ENCODE results near the gene ASB3. TPM values are rescaled to one million over a fixed set of nuclear protein-coding genes. Genes with fewer than 3 reads are reported as not detected.
"Not testable (repeated sequence)": the region's sequence is repeated elsewhere in the genome, so short reads cannot be mapped to it uniquely, and the experiment has no call there.

ASB3 gene
- total RNA-seq, 4 donors from 2014 or later, result 7.0 to 14.7 (median 8.6) TPM

DNA sequence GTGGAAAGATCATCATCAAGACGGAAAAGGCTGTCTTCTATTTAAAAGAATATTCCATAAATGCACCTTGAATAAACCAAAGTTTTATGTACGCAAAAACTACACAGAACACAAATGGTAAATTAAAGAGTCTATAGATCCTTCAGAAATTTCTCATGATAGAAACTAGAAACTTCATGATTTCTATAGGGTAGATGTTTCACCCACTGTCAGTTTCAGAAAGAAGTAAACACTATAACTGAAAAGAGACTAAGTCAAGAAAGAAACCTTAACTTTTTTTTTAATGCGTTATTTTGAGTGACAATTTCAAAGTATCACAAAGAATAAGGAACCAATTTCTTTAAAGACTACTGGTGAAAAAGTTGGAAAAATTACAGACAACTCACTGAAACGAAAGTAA is 61.1 kb downstream of the ASB3 start:
- Histone ChIP-seq H3K9me3 (no peaks in the 10 kb centered on the region), H3K36me3 (peaks cover 0 to 36% (median 0%) of the 10 kb centered on the region in 3 donors), H3K4me1 (no peaks in the 10 kb centered on the region), H3K4me3 (no peak overlapping the region), H3K27me3 (no peaks in the 10 kb centered on the region), H3K27ac (no peak overlapping the region)
- TF ChIP-seq POLR2A (IDR thresholded peaks at IDR 0.05), result no peak
- TF ChIP-seq, protein P1, sequence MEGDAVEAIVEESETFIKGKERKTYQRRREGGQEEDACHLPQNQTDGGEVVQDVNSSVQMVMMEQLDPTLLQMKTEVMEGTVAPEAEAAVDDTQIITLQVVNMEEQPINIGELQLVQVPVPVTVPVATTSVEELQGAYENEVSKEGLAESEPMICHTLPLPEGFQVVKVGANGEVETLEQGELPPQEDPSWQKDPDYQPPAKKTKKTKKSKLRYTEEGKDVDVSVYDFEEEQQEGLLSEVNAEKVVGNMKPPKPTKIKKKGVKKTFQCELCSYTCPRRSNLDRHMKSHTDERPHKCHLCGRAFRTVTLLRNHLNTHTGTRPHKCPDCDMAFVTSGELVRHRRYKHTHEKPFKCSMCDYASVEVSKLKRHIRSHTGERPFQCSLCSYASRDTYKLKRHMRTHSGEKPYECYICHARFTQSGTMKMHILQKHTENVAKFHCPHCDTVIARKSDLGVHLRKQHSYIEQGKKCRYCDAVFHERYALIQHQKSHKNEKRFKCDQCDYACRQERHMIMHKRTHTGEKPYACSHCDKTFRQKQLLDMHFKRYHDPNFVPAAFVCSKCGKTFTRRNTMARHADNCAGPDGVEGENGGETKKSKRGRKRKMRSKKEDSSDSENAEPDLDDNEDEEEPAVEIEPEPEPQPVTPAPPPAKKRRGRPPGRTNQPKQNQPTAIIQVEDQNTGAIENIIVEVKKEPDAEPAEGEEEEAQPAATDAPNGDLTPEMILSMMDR (IDR thresholded peaks at IDR 0.05), result no peak
- no peak for DNase-seq
- intact Hi-C loops (cut with DNase I), result no loop called here
- 83 to 86% methylated on average over 4 of the region's 4 CpGs for WGBS, 2 donors

DNA sequence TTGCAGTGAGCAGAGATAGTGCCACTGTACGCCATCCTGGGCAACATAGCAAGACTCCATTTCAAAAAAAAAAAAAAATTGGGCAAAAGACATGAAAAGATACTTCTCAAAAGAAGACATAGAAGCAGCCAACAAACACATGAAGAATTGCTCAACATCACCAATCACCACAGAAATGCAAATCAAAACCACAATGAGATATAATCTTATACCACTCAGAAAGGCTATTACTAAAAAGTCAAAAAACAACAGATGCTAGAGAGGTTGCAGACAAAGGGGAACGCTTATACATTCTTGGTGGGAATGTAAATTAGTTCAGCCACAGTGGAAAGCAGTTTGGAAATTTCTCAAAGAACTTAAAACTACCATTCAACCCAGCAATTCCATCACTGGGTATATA is 62.2 kb downstream of the ASB3 start:
- intact Hi-C loops (cut with DNase I), result no loop called here
- 87 to 89% methylated on average over 2 of the region's 2 CpGs for WGBS, 2 donors
- no peak for TF ChIP-seq POLR2A (IDR thresholded peaks at IDR 0.05)
- TF ChIP-seq, protein P1 (IDR thresholded peaks at IDR 0.05), result no peak

GRCh38 chr2:53720944-53721343 is 65.8 kb downstream of the ASB3 start:
- 95 to 100% methylated on average over 3 of the region's 3 CpGs for WGBS, 2 donors
- H3K27ac ChIP-seq; H3K4me3 ChIP-seq; intact Hi-C loops (cut with DNase I); H3K4me1 ChIP-seq; H3K27me3 ChIP-seq; H3K9me3 ChIP-seq; DNase-seq: not testable (repeated sequence)
- peaks cover 0 to 17% (median 0%) of the 10 kb centered on the region in 3 donors for H3K36me3 ChIP-seq

More for the DNA sequence above, 62.2 kb downstream of the ASB3 start:
- Histone ChIP-seq H3K4me1 (no peaks in the 10 kb centered on the region), H3K27me3 (no peaks in the 10 kb centered on the region), H3K9me3 (no peaks in the 10 kb centered on the region), H3K4me3 (no peak overlapping the region), H3K36me3 (peaks cover 0 to 28% (median 0%) of the 10 kb centered on the region in 3 donors), H3K27ac (no peak overlapping the region)
- no peak for DNase-seq

DNA sequence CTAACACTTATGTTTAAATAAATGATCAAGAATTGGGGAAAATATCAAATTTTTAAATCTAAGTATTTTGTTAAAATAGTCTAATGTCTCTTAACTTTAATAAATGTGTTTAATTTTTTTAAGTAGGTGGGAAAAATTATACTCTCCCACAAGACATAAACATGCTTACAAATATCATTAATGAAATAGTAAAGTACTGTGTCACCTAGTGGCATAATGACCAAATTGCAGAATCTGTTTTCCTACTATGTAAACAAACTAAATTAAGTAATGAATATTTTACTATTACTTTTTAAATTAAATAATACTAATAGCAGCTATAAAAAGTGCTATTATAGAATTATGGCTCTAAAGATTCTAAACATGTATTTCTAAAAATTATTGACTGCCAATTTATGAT is 71.2 kb downstream of the ASB3 start:
- no peaks in the 10 kb centered on the region for H3K4me1 ChIP-seq
- H3K4me3 ChIP-seq, result no peak overlapping the region
- peaks cover 0 to 35% (median 3%) of the 10 kb centered on the region in 3 donors for H3K36me3 ChIP-seq
- no peaks in the 10 kb centered on the region for H3K27me3 ChIP-seq
- no peak for TF ChIP-seq POLR2A (IDR thresholded peaks at IDR 0.05)
- TF ChIP-seq, protein P1 (IDR thresholded peaks at IDR 0.05), result peak in 4 of 6 experiments; percentile 24 to 61 (median 42)
- H3K9me3 ChIP-seq, result no peaks in the 10 kb centered on the region
- no peak overlapping the region for H3K27ac ChIP-seq
- DNase-seq, result no peak
- intact Hi-C loops (cut with DNase I), result no loop called here

GRCh38 chr2:53711271-53711780 is 75.4 kb downstream of the ASB3 start:
- WGBS, 2 donors, result 96 to 100% methylated on average over 6 to 7 of the region's 7 CpGs
- H3K36me3 ChIP-seq, result peaks cover 0 to 65% (median 3%) of the 10 kb centered on the region in 3 donors
- no peaks in the 10 kb centered on the region for H3K4me1 ChIP-seq
- no peak for DNase-seq
- TF ChIP-seq POLR2A (IDR thresholded peaks at IDR 0.05), result no peak
- TF ChIP-seq, protein P1 (IDR thresholded peaks at IDR 0.05), result no peak
- H3K27ac ChIP-seq, result no peak overlapping the region
- H3K27me3 ChIP-seq, result no peaks in the 10 kb centered on the region
- H3K9me3 ChIP-seq, result peaks cover 0 to 10% (median 6%) of the 10 kb centered on the region in 3 donors
- H3K4me3 ChIP-seq, result no peak overlapping the region
- intact Hi-C loops (cut with DNase I), result no loop called here

GRCh38 chr2:53708988-53709387 is 77.8 kb downstream of the ASB3 start:
- intact Hi-C loops (cut with DNase I), result no loop called here
- H3K36me3 ChIP-seq, result peaks cover 0 to 57% (median 3%) of the 10 kb centered on the region in 3 donors
- DNase-seq, result no peak
- H3K4me1 ChIP-seq, result no peaks in the 10 kb centered on the region
- no peak overlapping the region for H3K4me3 ChIP-seq
- peaks cover 0 to 10% (median 6%) of the 10 kb centered on the region in 3 donors for H3K9me3 ChIP-seq
- no peaks in the 10 kb centered on the region for H3K27me3 ChIP-seq
- H3K27ac ChIP-seq, result no peak overlapping the region
- TF ChIP-seq POLR2A (IDR thresholded peaks at IDR 0.05), result no peak
- TF ChIP-seq, protein P1 (IDR thresholded peaks at IDR 0.05), result no peak
